Pancreas (tissue), 10 donors: ENCODE results near the gene STK10. TPM values are rescaled to one million over a fixed set of nuclear protein-coding genes. Genes with fewer than 3 reads are reported as not detected.
A peak's percentile ranks its signal among the peaks of the same experiment; 100 is the strongest.

Source experiments
- ATAC-seq, 4 donors: fragments of 200-7000 bp; cut with Tn5 transposase; one replicate each; pipeline versions ENCODE4 v1.8.0 to v1.9.1; 2020; ENCODE audit warnings: mild to moderate bottlenecking in 4 of 4, moderate library complexity in 4 of 4
- DNase-seq, 6 donors: peaks; one replicate each; pipeline ENCODE4 v3.0.0-alpha.2; 2020
- FAIRE-seq: peaks from 2 replicates; lab custom pipeline; 2012; peaks lifted over from hg19 to GRCh38; lab: Jason Lieb, UNC
- H3K27ac ChIP-seq, 4 donors: fragments of 200-600 bp; sonication (generic); 1 replicate in 3 of 4; 2 replicates in 1 of 4; pipeline versions ENCODE4 v1.5.0 to v1.8.0; 2020
- H3K27me3 ChIP-seq, 4 donors: fragments of 200-600 bp; one replicate each; pipeline ENCODE4 v1.8.0; 2021
- H3K36me3 ChIP-seq, 3 donors: fragments of 200-600 bp; sonication (generic) in 1 of 3; one replicate each; pipeline versions ENCODE4 v1.5.0 to v1.8.0; 2020 to 2021
- H3K4me1 ChIP-seq, 3 donors: fragments of 200-600 bp; one replicate each; pipeline ENCODE4 v1.8.0; 2021
- H3K4me3 ChIP-seq, 4 donors: fragments of 200-600 bp; sonication (generic) in 2 of 4; one replicate each; pipeline versions ENCODE4 v1.5.0 to v1.8.0; 2020 to 2021
- H3K9me3 ChIP-seq, 4 donors: fragments of 200-600 bp; one replicate each; pipeline ENCODE4 v1.8.0; 2021
- WGBS, 2 donors: extraction: QIAGEN DNeasy Blood & Tissue Kit; methylation state at CpG; one replicate each; pipeline ENCODE4 v1.1.7; 2013; 5-methylcytosine and 5-hydroxymethylcytosine counted together
- intact Hi-C, 3 donors: fragments of 100-400 bp; cut with DNase I; formaldehyde crosslinking; loops; one replicate each; pipeline versions ENCODE4 v1.11.1 to v1.14.2; 2022
- polyA plus RNA-seq, 2 donors: library from polyadenylated mRNA; stranded (reverse); fragments of 200-250 nt; gene quantifications; one replicate each; pipeline ENCODE4 v1.2.3, GENCODE V29; 2013
- total RNA-seq, 6 donors: library from RNA; stranded (reverse); fragmentation: NEBNext Ultra II Directional in 4 of 6; extraction: Animal tissue kit (Norgen Biotek cat#: 25700) in 4 of 6; gene quantifications; one replicate each; pipeline versions ENCODE4 v1.2.1 to v1.2.4, GENCODE V29; 2021 to 2023
- TF ChIP-seq, protein P1 (sequence below), 4 donors: fragments of 200-600 bp; sonication (generic) in 3 of 4; IDR thresholded peaks; one replicate each; pipeline versions ENCODE4 v1.5.0 to v1.8.0; 2021; ENCODE audit warnings: antibody characterized with exemption in 4 of 4
- donor health status: healthy with polysubstance abuse.
- donor health status: DM: no; HTN: no; CAD: no; lungs with moderate emphysema.
- donor health status: DM: no; HTN: no; CAD: no.
- donor health status: control.
- donor health status: control.
- donor health status: Bipolar disorder and iron deficiency.
- donor health status: DM: yes; HTN: yes; CAD: no.
- donor health status: DM: no; HTN: no; CAD: no.
- donor health status: DM: no; HTN: no; CAD: no.
- donor health status: DM: yes; HTN: yes; CAD: no.

Gene STK10
- total and polyA plus RNA-seq, 8 donors, result 4.1 to 16.3 (median 7.3) TPM

DNA sequence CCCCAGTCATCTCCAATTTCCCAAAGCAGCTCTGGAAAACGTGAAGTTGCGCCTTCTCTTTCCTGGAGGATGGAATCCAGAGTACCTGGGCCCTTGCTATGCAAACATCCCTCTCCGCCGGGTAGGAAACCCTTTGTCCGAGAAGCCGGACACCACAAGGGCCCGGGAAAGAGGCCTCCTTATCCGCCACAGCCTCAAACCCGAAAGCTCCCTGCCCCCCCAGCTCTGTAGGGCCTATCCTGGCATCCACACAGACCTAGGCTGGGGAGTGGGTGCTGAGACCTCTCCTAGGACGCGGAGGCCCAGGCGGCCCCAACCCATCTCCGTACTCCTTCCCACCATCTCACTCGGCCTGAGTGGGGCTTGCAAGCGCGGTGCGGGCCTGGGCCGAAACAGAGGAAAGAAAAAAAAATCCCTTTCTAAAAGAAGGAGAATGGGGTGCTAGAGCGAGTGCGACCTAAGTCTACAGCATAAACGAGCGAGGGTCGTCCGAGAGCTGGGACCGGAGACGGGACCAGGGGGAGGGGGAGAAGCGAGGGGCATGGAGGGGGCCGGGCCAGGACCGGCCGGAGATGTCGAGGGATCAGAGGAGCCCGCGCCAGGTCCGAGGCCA, 182.2 kb downstream of the STK10 start:
- DNase-seq, result peak; percentile 32 to 89 (median 47)
- Histone ChIP-seq H3K4me3 (peak overlapping the region; percentile 83 to 97 (median 90)), H3K36me3 (no peaks in the 10 kb centered on the region), H3K9me3 (no peaks in the 10 kb centered on the region), H3K27me3 (no peaks in the 10 kb centered on the region), H3K4me1 (peaks cover 22 to 38% (median 36%) of the 10 kb centered on the region in 3 donors), H3K27ac (peak overlapping the region; percentile 95 to 99 (median 96))
- TF ChIP-seq, protein P1, sequence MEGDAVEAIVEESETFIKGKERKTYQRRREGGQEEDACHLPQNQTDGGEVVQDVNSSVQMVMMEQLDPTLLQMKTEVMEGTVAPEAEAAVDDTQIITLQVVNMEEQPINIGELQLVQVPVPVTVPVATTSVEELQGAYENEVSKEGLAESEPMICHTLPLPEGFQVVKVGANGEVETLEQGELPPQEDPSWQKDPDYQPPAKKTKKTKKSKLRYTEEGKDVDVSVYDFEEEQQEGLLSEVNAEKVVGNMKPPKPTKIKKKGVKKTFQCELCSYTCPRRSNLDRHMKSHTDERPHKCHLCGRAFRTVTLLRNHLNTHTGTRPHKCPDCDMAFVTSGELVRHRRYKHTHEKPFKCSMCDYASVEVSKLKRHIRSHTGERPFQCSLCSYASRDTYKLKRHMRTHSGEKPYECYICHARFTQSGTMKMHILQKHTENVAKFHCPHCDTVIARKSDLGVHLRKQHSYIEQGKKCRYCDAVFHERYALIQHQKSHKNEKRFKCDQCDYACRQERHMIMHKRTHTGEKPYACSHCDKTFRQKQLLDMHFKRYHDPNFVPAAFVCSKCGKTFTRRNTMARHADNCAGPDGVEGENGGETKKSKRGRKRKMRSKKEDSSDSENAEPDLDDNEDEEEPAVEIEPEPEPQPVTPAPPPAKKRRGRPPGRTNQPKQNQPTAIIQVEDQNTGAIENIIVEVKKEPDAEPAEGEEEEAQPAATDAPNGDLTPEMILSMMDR (IDR thresholded peaks at IDR 0.05), result no peak
- 0% methylated on average over 34 of the region's 34 CpGs for WGBS, 2 donors
- peak; percentile 11 to 19 (median 16) for ATAC-seq
- no peak for FAIRE-seq
- intact Hi-C loops, result loop anchor here in 1 of 3 donors (10.0 kb wide), 1 partner anchor 51 kb away; no protein-coding TSS in a partner anchor

DNA sequence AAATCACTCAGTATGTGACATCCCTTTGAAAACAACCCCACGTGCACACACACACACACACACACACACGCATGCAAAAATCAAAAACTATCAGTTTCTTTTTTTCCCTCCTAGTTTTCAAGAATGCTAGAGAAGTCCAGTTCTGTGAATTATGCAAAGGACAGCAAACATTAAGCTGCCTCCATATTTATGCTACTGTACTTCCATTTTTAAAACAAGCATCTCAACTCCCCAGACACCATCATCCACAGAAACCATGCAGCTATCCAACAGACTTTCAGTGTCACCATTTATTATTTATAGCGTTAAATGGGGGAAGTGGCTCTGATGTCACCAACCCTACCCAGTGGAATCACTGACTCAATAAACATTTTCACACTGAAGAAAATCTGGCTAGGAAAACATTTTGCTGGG, 183.2 kb downstream of the STK10 start:
- ATAC-seq (no peak), DNase-seq (no peak), FAIRE-seq (no peak)
- WGBS, 2 donors, result 4% methylated on average over 3 of the region's 3 CpGs
- TF ChIP-seq, protein P1 (IDR thresholded peaks at IDR 0.05), result no peak
- intact Hi-C loops, result loop anchor here in 1 of 3 donors (10.0 kb wide), 1 partner anchor 50 kb away; no protein-coding TSS in a partner anchor
- H3K36me3 ChIP-seq, result no peaks in the 10 kb centered on the region
- peaks cover 32 to 48% (median 45%) of the 10 kb centered on the region in 3 donors for H3K4me1 ChIP-seq
- peak overlapping the region in 3 of 4 donors; percentile 96 to 99 (median 97) for H3K27ac ChIP-seq
- no peaks in the 10 kb centered on the region for H3K9me3 ChIP-seq
- peak overlapping the region in 3 of 4 donors; percentile 86 to 97 (median 94) for H3K4me3 ChIP-seq
- no peaks in the 10 kb centered on the region for H3K27me3 ChIP-seq

DNA sequence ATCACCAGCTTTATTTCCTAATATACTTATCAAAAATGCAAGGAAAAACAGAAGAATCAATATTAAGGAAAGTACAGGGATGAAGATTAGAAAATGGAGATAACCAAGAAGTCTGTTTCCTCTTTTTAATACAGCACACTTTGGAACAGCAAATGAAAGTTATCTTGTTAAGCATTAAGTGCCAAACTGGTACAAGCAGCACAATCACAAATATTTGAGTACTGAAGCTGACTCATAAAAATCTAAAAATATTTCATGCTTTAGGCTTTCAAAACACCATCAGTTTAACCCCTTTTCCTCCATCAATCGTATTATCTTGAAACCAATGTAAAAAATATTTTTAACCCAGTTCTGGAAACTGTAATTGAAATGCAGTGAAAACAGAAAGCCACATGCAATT, 184.3 kb downstream of the STK10 start:
- TF ChIP-seq, protein P1 (IDR thresholded peaks at IDR 0.05), result no peak
- peaks cover 42 to 55% (median 53%) of the 10 kb centered on the region in 3 donors for H3K4me1 ChIP-seq

DNA sequence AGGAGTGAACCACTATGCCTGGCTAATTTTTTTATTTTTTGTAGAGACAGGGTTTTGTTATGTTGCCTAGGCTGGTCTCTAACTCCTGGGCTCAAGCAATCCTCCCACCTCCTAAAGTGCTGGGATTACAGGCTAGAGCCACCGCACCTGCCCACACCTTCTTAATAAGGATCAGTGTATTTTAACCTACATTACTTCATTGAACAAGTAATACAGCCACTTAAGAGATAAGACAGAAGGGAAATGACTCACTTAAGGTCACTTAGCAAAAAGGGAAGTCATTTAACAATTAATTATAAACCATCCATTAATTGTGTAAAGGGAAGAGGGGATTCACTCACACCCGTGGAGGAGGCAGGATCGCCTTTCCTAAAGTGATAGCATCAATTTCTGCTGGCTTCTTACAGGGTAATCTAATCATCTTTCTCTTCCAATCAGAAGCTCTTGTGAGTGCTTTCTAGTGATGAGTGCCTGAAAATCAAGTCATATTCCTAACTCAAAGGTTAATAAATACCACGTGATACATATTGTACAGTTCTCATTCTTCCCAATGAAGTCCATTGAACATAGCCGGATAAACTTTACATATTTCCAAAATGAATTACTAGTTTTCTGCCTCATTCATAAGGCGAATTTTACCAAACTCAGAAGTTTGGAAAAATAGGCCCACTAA, 185.0 kb downstream of the STK10 start:
- intact Hi-C loops, result loop anchor here in 1 of 3 donors (10.0 kb wide), 1 partner anchor 48 kb away; no protein-coding TSS in a partner anchor
- H3K9me3 ChIP-seq, result no peaks in the 10 kb centered on the region
- H3K27me3 ChIP-seq, result no peaks in the 10 kb centered on the region
- H3K36me3 ChIP-seq, result no peaks in the 10 kb centered on the region
- DNase-seq (no peak), FAIRE-seq (no peak), ATAC-seq (no peak)
- H3K4me1 ChIP-seq, result peaks cover 44 to 56% (median 55%) of the 10 kb centered on the region in 3 donors
- peak overlapping the region in 2 of 4 donors; percentile 96 to 97 for H3K27ac ChIP-seq
- H3K4me3 ChIP-seq, result peak overlapping the region in 2 of 4 donors; percentile 6 to 19
- 37 to 47% methylated on average over 6 of the region's 6 CpGs for WGBS, 2 donors
- TF ChIP-seq, protein P1 (IDR thresholded peaks at IDR 0.05), result no peak

More for the DNA sequence above, 184.3 kb downstream of the STK10 start:
- DNase-seq, result no peak
- no peaks in the 10 kb centered on the region for H3K36me3 ChIP-seq
- peak; percentile 5 to 17 (median 12) for ATAC-seq
- 0 to 5% methylated on average over 1 of the region's 1 CpG for WGBS, 2 donors
- H3K4me3 ChIP-seq, result peak overlapping the region in 2 of 4 donors; percentile 86 to 97
- no peaks in the 10 kb centered on the region for H3K27me3 ChIP-seq
- H3K27ac ChIP-seq, result peak overlapping the region in 2 of 4 donors; percentile 96 to 97
- H3K9me3 ChIP-seq, result no peaks in the 10 kb centered on the region
- no peak for FAIRE-seq
- intact Hi-C loops, result loop anchor here in 1 of 3 donors (10.0 kb wide), 1 partner anchor 49 kb away; no protein-coding TSS in a partner anchor
